Smooth muscle cell (in vitro differentiated cells): ENCODE data around the gene HOXD13. TPM values are rescaled to one million over a fixed set of nuclear protein-coding genes. Genes with fewer than 3 reads are reported as not detected.

ENCODE experiments used
- DNase-seq: peaks from one replicate; lab custom pipeline; 2025; ENCODE audit not compliant: unreplicated experiment; lab: John Stamatoyannopoulos, UW
- H2AFZ ChIP-seq: fragments of 200-600 bp; sonication (generic); 2 replicates; pipeline ENCODE4 v1.6.0; 2016; ENCODE audit warnings: antibody characterized with exemption, low read depth, mild to moderate bottlenecking
- H3F3A ChIP-seq: fragments of 200-600 bp; sonication (generic); 2 replicates; pipeline ENCODE4 v1.6.0; 2017; ENCODE audit warnings: antibody characterized with exemption, low read depth
- H3K27ac ChIP-seq: fragments of 200-600 bp; sonication (generic); 2 replicates; pipeline ENCODE4 v1.5.1; 2016; ENCODE audit warnings: low read depth, mild to moderate bottlenecking
- H3K27me3 ChIP-seq: fragments of 200-600 bp; sonication (generic); 2 replicates; pipeline ENCODE4 v1.6.1; 2016; ENCODE audit warnings: low read depth, mild to moderate bottlenecking
- H3K36me3 ChIP-seq: fragments of 200-600 bp; sonication (generic); 2 replicates; pipeline ENCODE4 v1.5.1; 2016; ENCODE audit warnings: low read depth
- H3K4me1 ChIP-seq: fragments of 200-600 bp; sonication (generic); 2 replicates; pipeline ENCODE4 v1.5.1; 2016; ENCODE audit warnings: low read depth
- H3K4me2 ChIP-seq: fragments of 200-600 bp; sonication (generic); 2 replicates; pipeline ENCODE4 v1.6.0; 2016; ENCODE audit warnings: mild to moderate bottlenecking
- H3K4me3 ChIP-seq: fragments of 200-600 bp; sonication (generic); 2 replicates; pipeline ENCODE4 v1.5.1; 2016; ENCODE audit warnings: mild to moderate bottlenecking
- H3K79me2 ChIP-seq: fragments of 200-600 bp; sonication (generic); 2 replicates; pipeline ENCODE4 v1.6.0; 2016; ENCODE audit warnings: low read depth, mild to moderate bottlenecking
- H3K9ac ChIP-seq: fragments of 200-600 bp; sonication (generic); 2 replicates; pipeline ENCODE4 v1.6.0; 2016; ENCODE audit warnings: low read depth
- H3K9me3 ChIP-seq: fragments of 200-600 bp; sonication (generic); replicated peaks from 2 replicates; pipeline ENCODE4 v1.5.1; 2016; ENCODE audit warnings: low read depth
- H4K20me1 ChIP-seq: fragments of 200-600 bp; sonication (generic); 2 replicates; pipeline ENCODE4 v1.6.0; 2016; ENCODE audit warnings: low read depth
- WGBS: methylation state at CpG from one replicate; pipeline ENCODE4 v1.1.7; 2016; ENCODE audit warnings: low lambda C conversion rate; 5-methylcytosine and 5-hydroxymethylcytosine counted together
- polyA plus RNA-seq: library from polyadenylated mRNA; unstranded; fragments of >200 nt; fragmentation: Nextera tagmentation; extraction: Ambion mirVana; gene quantifications from 2 replicates; pipeline ENCODE4 v1.2.1, GENCODE V29; 2016
- total RNA-seq: library from RNA; depleted of rRNA; stranded (reverse); fragments of >200 nt; gene quantifications from 2 replicates; pipeline ENCODE4 v1.2.3, GENCODE V29; 2014
- TF ChIP-seq, protein P1 (sequence below): fragments of 200-600 bp; sonication (generic); IDR thresholded peaks from 2 replicates; pipeline ENCODE4 v1.5.1; 2017; ENCODE audit warnings: borderline replicate concordance, mild to moderate bottlenecking, antibody characterized with exemption; ENCODE audit not compliant: insufficient read depth, poor library complexity, severe bottlenecking

HOXD13 gene
- total and polyA plus RNA-seq, 2 experiments from 2014 or later, result 0.31 to 1.9 TPM

DNA sequence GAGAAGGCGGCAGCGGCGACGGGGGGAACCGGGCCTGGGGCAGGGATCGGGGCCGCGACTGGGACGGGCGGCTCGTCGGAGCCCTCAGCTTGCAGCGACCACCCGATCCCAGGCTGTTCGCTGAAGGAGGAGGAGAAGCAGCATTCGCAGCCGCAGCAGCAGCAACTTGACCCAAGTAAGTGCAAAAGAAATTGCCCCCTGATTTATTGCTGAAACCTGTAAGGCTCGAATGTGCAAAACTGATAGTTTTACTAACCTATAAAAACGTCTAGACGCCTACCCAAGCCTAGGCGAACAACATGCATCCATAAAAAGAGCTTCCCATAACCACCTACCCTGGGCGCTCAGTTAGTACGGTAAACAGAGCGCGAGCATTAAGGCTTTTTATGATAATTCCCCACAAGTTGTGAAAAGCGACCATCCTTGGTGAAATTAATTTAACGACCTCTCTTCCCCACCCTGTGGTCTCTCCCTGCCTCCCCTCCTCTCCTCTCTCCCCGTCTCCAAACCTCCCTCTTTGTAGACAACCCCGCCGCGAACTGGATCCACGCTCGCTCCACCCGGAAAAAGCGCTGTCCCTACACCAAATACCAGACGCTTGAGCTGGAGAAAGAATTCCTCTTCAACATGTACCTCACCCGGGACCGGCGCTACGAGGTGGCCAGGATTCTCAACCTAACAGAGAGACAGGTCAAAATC is 31.0 kb downstream of the HOXD13 start:
- Histone ChIP-seq H3K4me3 (peak overlapping the region; percentile 45), H3K27ac (no peak overlapping the region), H3K36me3 (no peaks in the 10 kb centered on the region), H3K27me3 (peaks cover 100% of the 10 kb centered on the region), H4K20me1 (peaks cover 58% of the 10 kb centered on the region), H3K9ac (no peak overlapping the region), H3K79me2 (no peaks in the 10 kb centered on the region), H3K4me1 (no peaks in the 10 kb centered on the region), H3K4me2 (peak overlapping the region; percentile 87), H2AFZ (no peak overlapping the region), H3F3A (no peaks in the 10 kb centered on the region), H3K9me3 (no peaks in the 10 kb centered on the region)
- TF ChIP-seq, protein P1, sequence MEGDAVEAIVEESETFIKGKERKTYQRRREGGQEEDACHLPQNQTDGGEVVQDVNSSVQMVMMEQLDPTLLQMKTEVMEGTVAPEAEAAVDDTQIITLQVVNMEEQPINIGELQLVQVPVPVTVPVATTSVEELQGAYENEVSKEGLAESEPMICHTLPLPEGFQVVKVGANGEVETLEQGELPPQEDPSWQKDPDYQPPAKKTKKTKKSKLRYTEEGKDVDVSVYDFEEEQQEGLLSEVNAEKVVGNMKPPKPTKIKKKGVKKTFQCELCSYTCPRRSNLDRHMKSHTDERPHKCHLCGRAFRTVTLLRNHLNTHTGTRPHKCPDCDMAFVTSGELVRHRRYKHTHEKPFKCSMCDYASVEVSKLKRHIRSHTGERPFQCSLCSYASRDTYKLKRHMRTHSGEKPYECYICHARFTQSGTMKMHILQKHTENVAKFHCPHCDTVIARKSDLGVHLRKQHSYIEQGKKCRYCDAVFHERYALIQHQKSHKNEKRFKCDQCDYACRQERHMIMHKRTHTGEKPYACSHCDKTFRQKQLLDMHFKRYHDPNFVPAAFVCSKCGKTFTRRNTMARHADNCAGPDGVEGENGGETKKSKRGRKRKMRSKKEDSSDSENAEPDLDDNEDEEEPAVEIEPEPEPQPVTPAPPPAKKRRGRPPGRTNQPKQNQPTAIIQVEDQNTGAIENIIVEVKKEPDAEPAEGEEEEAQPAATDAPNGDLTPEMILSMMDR, result no peak
- no peak for DNase-seq
- 13% methylated on average over 38 of the region's 40 CpGs for WGBS

DNA sequence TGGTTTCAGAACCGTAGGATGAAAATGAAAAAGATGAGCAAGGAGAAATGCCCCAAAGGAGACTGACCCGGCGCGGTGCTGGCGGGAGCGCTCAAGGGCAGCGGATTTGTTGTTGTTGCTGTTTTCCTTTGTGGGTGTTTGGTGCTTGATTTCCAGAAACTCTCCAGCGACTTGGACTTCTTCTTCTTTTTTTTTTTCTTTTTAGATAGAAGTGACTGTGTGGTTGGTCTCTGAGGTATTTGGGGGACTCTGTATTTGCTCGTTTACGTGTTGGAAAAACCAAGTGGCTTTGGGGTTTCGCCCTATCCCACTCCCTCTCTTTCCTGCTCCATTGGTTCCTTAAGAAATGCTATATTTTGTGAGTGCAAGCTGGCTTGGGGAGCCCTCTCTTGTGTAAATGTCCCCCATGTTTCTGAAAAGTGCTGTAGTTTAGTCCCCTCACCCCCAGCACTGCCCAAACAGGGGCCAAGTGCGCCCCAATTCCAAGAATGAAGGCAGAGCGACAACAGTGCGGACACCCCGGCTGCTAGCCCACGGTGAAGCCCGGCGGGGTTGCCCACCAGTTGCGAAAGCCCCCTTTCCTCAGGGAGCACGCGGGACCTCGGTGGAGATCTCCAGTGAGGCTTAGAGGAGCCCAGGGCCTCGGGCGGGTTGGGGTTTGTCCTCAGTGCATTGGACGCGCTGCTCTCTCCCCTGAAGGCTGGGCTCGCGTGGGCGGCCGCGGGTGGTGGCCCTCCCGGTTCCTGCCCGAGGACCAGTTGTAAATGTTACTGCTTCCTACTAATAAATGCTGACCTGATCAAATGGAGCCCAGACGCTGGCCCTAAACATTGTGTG is 31.8 kb downstream of the HOXD13 start:
- no peaks in the 10 kb centered on the region for H3K9me3 ChIP-seq
- H3K9ac ChIP-seq, result no peak overlapping the region
- H4K20me1 ChIP-seq, result peaks cover 51% of the 10 kb centered on the region
- H3F3A ChIP-seq, result no peaks in the 10 kb centered on the region
- no peak overlapping the region for H3K27ac ChIP-seq
- H3K27me3 ChIP-seq, result peaks cover 100% of the 10 kb centered on the region
- H3K4me2 ChIP-seq, result no peak overlapping the region
- no peaks in the 10 kb centered on the region for H3K79me2 ChIP-seq
- no peaks in the 10 kb centered on the region for H3K36me3 ChIP-seq
- no peak overlapping the region for H2AFZ ChIP-seq
- TF ChIP-seq, protein P1, result no peak
- whole genome bisulfite sequencing, result 45% methylated on average over 32 of the region's 34 CpGs
- no peak overlapping the region for H3K4me3 ChIP-seq
- DNase-seq, result no peak
- H3K4me1 ChIP-seq, result peaks cover 3% of the 10 kb centered on the region

DNA sequence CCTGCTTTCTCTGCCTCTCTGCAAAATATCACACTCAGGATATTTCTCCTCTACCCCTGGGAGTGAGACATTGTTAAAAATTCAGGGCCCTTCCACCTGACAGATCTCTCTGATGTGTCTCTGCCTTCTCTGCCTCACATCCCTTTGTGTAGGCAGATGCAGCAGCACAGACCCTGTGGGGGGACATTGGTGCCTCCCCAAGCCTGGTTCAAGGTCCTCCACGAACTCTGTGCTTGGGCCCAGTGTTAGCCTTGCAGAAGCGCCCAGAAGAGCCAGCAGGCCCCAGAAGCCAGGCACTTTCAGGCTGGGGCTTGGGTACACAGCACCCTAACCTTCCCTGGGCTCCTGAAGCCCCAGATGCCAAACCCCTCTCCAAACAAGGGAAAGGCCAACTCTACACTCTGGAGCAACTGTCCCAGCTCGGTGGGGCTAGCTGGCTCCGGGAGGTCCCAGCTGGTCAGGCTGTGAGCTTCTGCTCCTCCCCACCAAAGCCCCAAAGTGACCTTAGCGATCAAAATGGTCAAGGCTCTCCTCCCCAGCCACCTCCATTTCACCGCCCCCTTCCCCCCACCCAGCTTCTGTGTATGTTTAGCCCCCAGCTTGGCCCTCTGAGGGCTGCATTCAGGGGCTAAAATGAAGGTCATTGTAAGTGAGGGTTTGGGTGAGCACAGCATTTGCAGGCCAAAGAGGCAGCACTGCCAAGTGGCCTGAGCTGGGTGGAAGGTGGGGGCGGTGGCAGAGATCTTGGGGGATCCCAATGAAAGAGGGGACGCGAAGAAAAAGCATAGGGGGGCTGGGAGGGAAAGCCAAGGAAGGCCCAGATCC is 32.6 kb downstream of the HOXD13 start:
- no peaks in the 10 kb centered on the region for H3K79me2 ChIP-seq
- H3K4me2 ChIP-seq, result no peak overlapping the region
- WGBS, result 46% methylated on average over 8 of the region's 9 CpGs
- H4K20me1 ChIP-seq, result peaks cover 43% of the 10 kb centered on the region
- no peak for DNase-seq
- H3K4me1 ChIP-seq, result peaks cover 7% of the 10 kb centered on the region
- H3K27ac ChIP-seq, result no peak overlapping the region
- H3K27me3 ChIP-seq, result peaks cover 98% of the 10 kb centered on the region
- no peak overlapping the region for H3K9ac ChIP-seq
- no peaks in the 10 kb centered on the region for H3K9me3 ChIP-seq
- H3K36me3 ChIP-seq, result no peaks in the 10 kb centered on the region
- no peak overlapping the region for H3K4me3 ChIP-seq
- no peak overlapping the region for H2AFZ ChIP-seq
- H3F3A ChIP-seq, result no peaks in the 10 kb centered on the region
- TF ChIP-seq, protein P1, result no peak
